CD4-positive, alpha-beta T cell (primary cell): ENCODE measurements around the gene GCLC. TPM values are rescaled to one million over a fixed set of nuclear protein-coding genes. Genes with fewer than 3 reads are reported as not detected.

Experiments used
- ATAC-seq: fragments of 200-7000 bp; cut with Tn5 transposase; one replicate; pipeline ENCODE4 v1.10.0; 2022; ENCODE audit warnings: mild to moderate bottlenecking; ENCODE audit not compliant: poor library complexity
- CTCF ChIA-PET: fragments of 350-600 bp; sonication (Branson Sonifier 250); formaldehyde crosslinking; loops from one replicate; lab custom pipeline; 2021; ENCODE audit warnings: antibody characterized with exemption, inconsistent platforms; lab: Charles Lee
- POLR2A ChIA-PET: fragments of 350-600 bp; sonication (Branson Sonifier 250); formaldehyde crosslinking; loops from one replicate; lab custom pipeline; 2021; ENCODE audit warnings: antibody characterized with exemption, inconsistent platforms; lab: Charles Lee
- DNase-seq, 14 experiments: peaks; one replicate each; pipeline ENCODE4 v3.0.0-alpha.2; 2013 to 2020; ENCODE audit warnings: mixed read lengths in 2 of 14
- H3K27ac ChIP-seq, 2 donors: one replicate each; pipeline versions ENCODE4 v1.5.1 to v1.7.0; 2013; ENCODE audit warnings: low read length in 2 of 2, low read depth in 1 of 2, mild to moderate bottlenecking in 1 of 2
- H3K27me3 ChIP-seq, 2 experiments: 1 replicate in 1 of 2; 2 replicates in 1 of 2; pipeline versions ENCODE4 v1.6.1 to v1.7.0; 2013; ENCODE audit warnings: low read length in 2 of 2, control low read depth in 1 of 2, mild to moderate bottlenecking in 1 of 2, moderate library complexity in 1 of 2; ENCODE audit not compliant: insufficient read depth in 2 of 2, control insufficient read depth in 1 of 2
- H3K36me3 ChIP-seq: one replicate; pipeline ENCODE4 v1.6.1; 2013; ENCODE audit warnings: low read length, control low read depth; ENCODE audit not compliant: insufficient read depth
- H3K4me1 ChIP-seq: one replicate; pipeline ENCODE4 v1.6.1; 2013; ENCODE audit warnings: low read length, control low read depth; ENCODE audit not compliant: insufficient read depth
- H3K4me3 ChIP-seq: one replicate; pipeline ENCODE4 v1.5.1; 2013; ENCODE audit warnings: mild to moderate bottlenecking, low read length, moderate library complexity
- H3K9me3 ChIP-seq, 2 experiments: 1 replicate in 1 of 2; 2 replicates in 1 of 2; pipeline versions ENCODE4 v1.6.1 to v1.7.0; 2013; ENCODE audit warnings: low read length in 2 of 2, mild to moderate bottlenecking in 2 of 2, control low read depth in 1 of 2, moderate library complexity in 1 of 2; ENCODE audit not compliant: control insufficient read depth in 1 of 2, insufficient read depth in 1 of 2
- H3K27ac Mint-ChIP-seq: one replicate; pipeline ENCODE4 v1.8.0; 2020; ENCODE audit warnings: mixed read lengths
- H3K27me3 Mint-ChIP-seq: one replicate; pipeline ENCODE4 v1.8.0; 2021; ENCODE audit warnings: mixed read lengths
- H3K36me3 Mint-ChIP-seq: one replicate; pipeline ENCODE4 v1.8.0; 2021; ENCODE audit warnings: low read depth, mixed read lengths
- H3K4me1 Mint-ChIP-seq: one replicate; pipeline ENCODE4 v1.8.0; 2021; ENCODE audit warnings: low read depth, mixed read lengths
- H3K4me3 Mint-ChIP-seq: one replicate; pipeline ENCODE4 v1.8.0; 2020; ENCODE audit warnings: mild to moderate bottlenecking, mixed read lengths
- H3K9me3 Mint-ChIP-seq: one replicate; pipeline ENCODE4 v1.8.0; 2020; ENCODE audit warnings: mixed read lengths
- intact Hi-C, 2 experiments: fragments of 100-400 bp; cut with DNase I in 1 of 2; cut with micrococcal nuclease in 1 of 2; formaldehyde crosslinking; loops; one replicate each; pipeline versions ENCODE4 v1.15.1 to v1.9.0; 2023 to 2025; cut with DNase I, micrococcal nuclease
- total RNA-seq, 174 experiments: library from RNA in 2 of 174; stranded (reverse) in 2 of 174; gene quantifications; one replicate each; pipeline ENCODE4 v1.2.3 and lab custom pipeline; 2021 to 2026
- TF ChIP-seq, protein P1 (sequence below): fragments of 200-600 bp; IDR thresholded peaks from one replicate; pipeline ENCODE4 v1.8.0; 2022; ENCODE audit warnings: antibody characterized with exemption, mild to moderate bottlenecking

Gene GCLC
- total RNA-seq, 2 experiments from 2014 or later = 8.9 to 10.1 TPM

DNA sequence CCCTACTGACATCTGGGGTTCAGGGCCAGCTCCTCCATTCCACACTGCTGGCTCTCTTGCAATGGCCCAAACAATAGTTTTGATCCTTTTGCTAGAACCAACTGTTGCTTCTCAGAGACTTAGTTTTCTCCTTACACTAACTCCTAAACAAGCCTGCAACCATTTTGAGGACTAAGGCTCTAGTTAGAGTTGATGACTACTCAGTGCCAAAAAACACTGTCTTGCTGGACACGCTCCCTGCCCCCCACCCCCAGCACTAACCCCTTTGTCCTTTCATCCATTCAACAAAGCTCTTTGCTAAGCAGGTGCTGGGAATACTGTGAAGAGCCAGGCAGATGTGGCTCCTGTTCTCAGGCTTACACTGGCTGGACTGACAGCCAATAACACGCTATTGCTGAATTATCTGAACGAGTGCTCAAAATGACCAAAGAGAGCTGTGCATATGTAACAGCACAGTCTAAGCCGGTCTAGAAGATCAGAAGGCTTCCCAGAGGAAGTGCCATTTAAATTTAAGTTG, 17.6 kb downstream of the GCLC start:
- intact Hi-C loops = no loop called here
- Histone ChIP-seq H3K9me3 (no peaks in the 10 kb centered on the region), H3K36me3 (no peaks in the 10 kb centered on the region), H3K4me3 (no peak overlapping the region), H3K27ac (no peak overlapping the region), H3K4me1 (no peaks in the 10 kb centered on the region), H3K27me3 (no peaks in the 10 kb centered on the region)
- Mint-ChIP-seq H3K4me3 (no peak overlapping the region), H3K36me3 (no peaks in the 10 kb centered on the region), H3K4me1 (peaks cover 25% of the 10 kb centered on the region), H3K9me3 (no peaks in the 10 kb centered on the region), H3K27me3 (no peaks in the 10 kb centered on the region), H3K27ac (no peak overlapping the region)
- ChIA-PET POLR2A (no interaction called here), CTCF (no interaction called here)
- no peak for ATAC-seq
- DNase-seq = no peak
- TF ChIP-seq, protein P1, sequence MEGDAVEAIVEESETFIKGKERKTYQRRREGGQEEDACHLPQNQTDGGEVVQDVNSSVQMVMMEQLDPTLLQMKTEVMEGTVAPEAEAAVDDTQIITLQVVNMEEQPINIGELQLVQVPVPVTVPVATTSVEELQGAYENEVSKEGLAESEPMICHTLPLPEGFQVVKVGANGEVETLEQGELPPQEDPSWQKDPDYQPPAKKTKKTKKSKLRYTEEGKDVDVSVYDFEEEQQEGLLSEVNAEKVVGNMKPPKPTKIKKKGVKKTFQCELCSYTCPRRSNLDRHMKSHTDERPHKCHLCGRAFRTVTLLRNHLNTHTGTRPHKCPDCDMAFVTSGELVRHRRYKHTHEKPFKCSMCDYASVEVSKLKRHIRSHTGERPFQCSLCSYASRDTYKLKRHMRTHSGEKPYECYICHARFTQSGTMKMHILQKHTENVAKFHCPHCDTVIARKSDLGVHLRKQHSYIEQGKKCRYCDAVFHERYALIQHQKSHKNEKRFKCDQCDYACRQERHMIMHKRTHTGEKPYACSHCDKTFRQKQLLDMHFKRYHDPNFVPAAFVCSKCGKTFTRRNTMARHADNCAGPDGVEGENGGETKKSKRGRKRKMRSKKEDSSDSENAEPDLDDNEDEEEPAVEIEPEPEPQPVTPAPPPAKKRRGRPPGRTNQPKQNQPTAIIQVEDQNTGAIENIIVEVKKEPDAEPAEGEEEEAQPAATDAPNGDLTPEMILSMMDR = no peak

DNA sequence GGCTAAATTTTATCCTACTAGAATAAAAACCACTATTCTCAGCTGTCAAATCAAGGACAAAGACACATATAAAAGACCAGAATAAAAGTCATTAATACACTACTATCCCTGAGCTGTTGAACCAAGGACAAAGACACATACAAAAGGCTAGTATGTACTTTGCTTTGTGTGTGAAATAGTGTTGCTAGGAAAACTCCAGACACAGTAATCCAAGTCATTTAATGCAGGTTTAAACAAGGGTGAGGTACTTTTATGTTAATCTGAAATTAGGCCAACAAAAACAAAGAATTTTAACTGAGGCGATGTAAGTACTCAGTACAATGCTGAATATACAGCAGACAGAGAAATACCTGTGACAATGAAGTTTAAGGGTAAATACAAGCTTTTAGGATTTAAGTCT, 18.9 kb downstream of the GCLC start:
- H3K27ac Mint-ChIP-seq = no peak overlapping the region
- DNase-seq = no peak
- H3K36me3 Mint-ChIP-seq = peaks cover 3% of the 10 kb centered on the region
- no peak overlapping the region for H3K4me3 ChIP-seq
- no peaks in the 10 kb centered on the region for H3K9me3 Mint-ChIP-seq
- no peak for ATAC-seq
- no peaks in the 10 kb centered on the region for H3K9me3 ChIP-seq
- H3K4me1 Mint-ChIP-seq = peaks cover 12% of the 10 kb centered on the region
- no peaks in the 10 kb centered on the region for H3K36me3 ChIP-seq
- no peaks in the 10 kb centered on the region for H3K27me3 Mint-ChIP-seq
- H3K27ac ChIP-seq = no peak overlapping the region
- TF ChIP-seq, protein P1 = no peak
- H3K4me1 ChIP-seq = no peaks in the 10 kb centered on the region
- no peaks in the 10 kb centered on the region for H3K27me3 ChIP-seq
- intact Hi-C loops = no loop called here
- CTCF ChIA-PET = no interaction called here
- POLR2A ChIA-PET = no interaction called here
- no peak overlapping the region for H3K4me3 Mint-ChIP-seq

DNA sequence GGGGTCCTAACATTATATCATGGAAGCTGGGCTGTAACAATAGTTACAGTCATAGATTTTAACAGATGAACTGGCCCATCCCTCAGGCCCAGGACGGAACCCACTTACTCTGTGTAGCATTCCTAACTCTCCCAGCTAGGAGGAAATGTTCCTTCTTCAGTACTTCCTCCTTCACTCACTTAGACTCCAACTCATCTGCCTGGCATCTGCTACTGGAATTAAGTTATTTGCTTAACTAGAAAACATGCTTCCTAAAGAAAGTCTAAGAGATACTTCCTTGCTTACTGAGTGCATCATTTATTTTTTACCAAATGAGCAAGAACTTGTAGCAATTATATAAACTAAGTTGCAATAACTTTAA, 20.5 kb downstream of the GCLC start:
- no peaks in the 10 kb centered on the region for H3K27me3 Mint-ChIP-seq
- no peak overlapping the region for H3K4me3 Mint-ChIP-seq
- H3K4me1 Mint-ChIP-seq = peaks cover 10% of the 10 kb centered on the region
- peaks cover 8% of the 10 kb centered on the region for H3K36me3 ChIP-seq
- no peaks in the 10 kb centered on the region for H3K9me3 Mint-ChIP-seq
- no peak for DNase-seq
- peaks cover 18% of the 10 kb centered on the region for H3K36me3 Mint-ChIP-seq
- intact Hi-C loops = no loop called here
- ChIA-PET CTCF (interaction anchor here (0.6 kb wide), 1 partner anchor 200 kb away, joined by 3 read pairs; no protein-coding TSS in a partner anchor), POLR2A (no interaction called here)
- H3K4me3 ChIP-seq = no peak overlapping the region
- no peak overlapping the region for H3K27ac ChIP-seq
- H3K9me3 ChIP-seq = no peaks in the 10 kb centered on the region
- no peak overlapping the region for H3K27ac Mint-ChIP-seq
- TF ChIP-seq, protein P1 = no peak
- no peak for ATAC-seq
- H3K4me1 ChIP-seq = no peaks in the 10 kb centered on the region
- H3K27me3 ChIP-seq = no peaks in the 10 kb centered on the region
